H9 (cell line): Measurements from ENCODE around the gene XPNPEP2. TPM values are rescaled to one million over a fixed set of nuclear protein-coding genes. Genes with fewer than 3 reads are reported as not detected.

Source experiments
- DNase-seq: peaks from one replicate; pipeline ENCODE4 v3.0.0-alpha.2; 2017
- H2AFZ ChIP-seq: one replicate; pipeline ENCODE4 v1.6.1; 2013; ENCODE audit warnings: mild to moderate bottlenecking, low read length, control low read depth, moderate library complexity
- H2AK5ac ChIP-seq: 2 replicates; pipeline ENCODE4 v1.6.1; 2013; ENCODE audit warnings: low read length, control low read depth, mixed read lengths; ENCODE audit not compliant: insufficient read length
- H2BK120ac ChIP-seq: one replicate; pipeline ENCODE4 v1.6.1; 2013; ENCODE audit warnings: low read depth, mild to moderate bottlenecking, low read length, control low read depth, inconsistent platforms; ENCODE audit not compliant: poor library complexity, severe bottlenecking
- H2BK12ac ChIP-seq: 2 replicates; pipeline ENCODE4 v1.6.1; 2013; ENCODE audit warnings: low read length, control low read depth, mixed read lengths, low read depth; ENCODE audit not compliant: insufficient read length
- H2BK15ac ChIP-seq: 2 replicates; pipeline ENCODE4 v1.6.1; 2013; ENCODE audit warnings: low read depth, low read length, control low read depth
- H2BK20ac ChIP-seq: one replicate; pipeline ENCODE4 v1.6.1; 2013; ENCODE audit warnings: low read depth, mild to moderate bottlenecking, low read length, control low read depth, inconsistent platforms; ENCODE audit not compliant: poor library complexity, severe bottlenecking
- H2BK5ac ChIP-seq: 2 replicates; pipeline ENCODE4 v1.6.1; 2013; ENCODE audit warnings: low read length, control low read depth, mixed read lengths; ENCODE audit not compliant: insufficient read length
- H3K14ac ChIP-seq: 2 replicates; pipeline ENCODE4 v1.6.1; 2013; ENCODE audit warnings: low read length, control low read depth; ENCODE audit not compliant: insufficient read depth
- H3K18ac ChIP-seq: 2 replicates; pipeline ENCODE4 v1.6.1; 2013; ENCODE audit warnings: low read depth, mild to moderate bottlenecking, mixed read lengths, low read length, control low read depth; ENCODE audit not compliant: insufficient read length
- H3K23ac ChIP-seq: 2 replicates; pipeline ENCODE4 v1.6.1; 2013; ENCODE audit warnings: low read length, control low read depth, mixed read lengths, low read depth; ENCODE audit not compliant: insufficient read length
- H3K23me2 ChIP-seq: 2 replicates; pipeline ENCODE4 v1.6.1; 2013; ENCODE audit warnings: low read depth, mild to moderate bottlenecking, mixed read lengths, low read length, control low read depth; ENCODE audit not compliant: insufficient read length, poor library complexity, severe bottlenecking
- H3K27ac ChIP-seq: 2 replicates; pipeline ENCODE4 v1.5.1; 2013; ENCODE audit warnings: low read length, control low read depth, mixed read lengths, low read depth; ENCODE audit not compliant: insufficient read length
- H3K27me3 ChIP-seq: 2 replicates; pipeline ENCODE4 v1.6.1; 2013; ENCODE audit warnings: low read length, control low read depth, inconsistent platforms; ENCODE audit not compliant: insufficient read depth
- H3K4ac ChIP-seq: 2 replicates; pipeline ENCODE4 v1.6.1; 2013; ENCODE audit warnings: low read depth, mild to moderate bottlenecking, control low read depth, inconsistent platforms, low read length, moderate library complexity
- H3K4me1 ChIP-seq: 2 replicates; pipeline ENCODE4 v1.6.1; 2013; ENCODE audit warnings: low read length, control low read depth, inconsistent platforms; ENCODE audit not compliant: insufficient read depth
- H3K4me2 ChIP-seq: 2 replicates; pipeline ENCODE4 v1.6.1; 2013; ENCODE audit warnings: low read length, control low read depth, mixed read lengths; ENCODE audit not compliant: insufficient read length, insufficient read depth
- H3K56ac ChIP-seq: 2 replicates; pipeline ENCODE4 v1.6.1; 2013; ENCODE audit warnings: low read depth, mild to moderate bottlenecking, mixed read lengths, low read length, control low read depth; ENCODE audit not compliant: insufficient read length
- H3K79me1 ChIP-seq: 2 replicates; pipeline ENCODE4 v1.6.1; 2013; ENCODE audit warnings: low read depth, mild to moderate bottlenecking, moderate library complexity, low read length, control low read depth, inconsistent platforms; ENCODE audit not compliant: insufficient read depth, poor library complexity, severe bottlenecking
- H3K79me2 ChIP-seq: 2 replicates; pipeline ENCODE4 v1.6.1; 2013; ENCODE audit warnings: low read length, control low read depth, inconsistent platforms; ENCODE audit not compliant: insufficient read depth
- H3K9ac ChIP-seq: 2 replicates; pipeline ENCODE4 v1.6.1; 2013; ENCODE audit warnings: low read length, control low read depth, mixed read lengths; ENCODE audit not compliant: insufficient read length; ENCODE audit errors: extremely low read depth
- H3K9me3 ChIP-seq: one replicate; pipeline ENCODE4 v1.6.1; 2013; ENCODE audit warnings: low read depth, low read length, inconsistent platforms; ENCODE audit not compliant: control insufficient read depth
- H3T11ph ChIP-seq: one replicate; pipeline ENCODE4 v1.6.1; 2013; ENCODE audit warnings: mild to moderate bottlenecking, low read length, control low read depth, inconsistent platforms
- H4K20me1 ChIP-seq: one replicate; pipeline ENCODE4 v1.6.1; 2013; ENCODE audit not compliant: control insufficient read depth, insufficient read length, insufficient read depth
- H4K5ac ChIP-seq: 2 replicates; pipeline ENCODE4 v1.6.1; 2013; ENCODE audit warnings: low read depth, mild to moderate bottlenecking, mixed read lengths, low read length, control low read depth; ENCODE audit not compliant: insufficient read length
- H4K8ac ChIP-seq: replicated peaks from 2 replicates; pipeline ENCODE4 v1.6.1; 2013; ENCODE audit warnings: low read length, control low read depth, mixed read lengths, low read depth; ENCODE audit not compliant: insufficient read length
- H4K91ac ChIP-seq: 2 replicates; pipeline ENCODE4 v1.6.1; 2013; ENCODE audit warnings: low read depth, mild to moderate bottlenecking, moderate library complexity, mixed read lengths, low read length, control low read depth; ENCODE audit not compliant: insufficient read length
- H3K27ac Mint-ChIP-seq, 3 experiments: 2 replicates in 2 of 3; 3 replicates in 1 of 3; pipeline ENCODE4 v1.8.0; 2020 to 2021; ENCODE audit warnings: mixed read lengths in 3 of 3, mild to moderate bottlenecking in 1 of 3, moderate library complexity in 1 of 3
- H3K27me3 Mint-ChIP-seq: 2 replicates; pipeline ENCODE4 v1.8.0; 2021; ENCODE audit warnings: low read depth, mild to moderate bottlenecking, moderate library complexity, mixed read lengths
- H3K36me3 Mint-ChIP-seq, 3 experiments: 2 replicates in 2 of 3; 3 replicates in 1 of 3; pipeline ENCODE4 v1.8.0; 2020 to 2021; ENCODE audit warnings: low read depth in 3 of 3, mixed read lengths in 3 of 3; ENCODE audit not compliant: insufficient read depth in 1 of 3
- H3K4me1 Mint-ChIP-seq, 2 experiments: 2 replicates each; pipeline ENCODE4 v1.8.0; 2020; ENCODE audit warnings: mixed read lengths in 2 of 2
- H3K4me3 Mint-ChIP-seq, 2 experiments: 2 replicates in 1 of 2; 3 replicates in 1 of 2; pipeline ENCODE4 v1.8.0; 2020 to 2021; ENCODE audit warnings: mild to moderate bottlenecking in 2 of 2, mixed read lengths in 2 of 2, moderate library complexity in 1 of 2
- H3K9me3 Mint-ChIP-seq, 2 experiments: 2 replicates in 1 of 2; 3 replicates in 1 of 2; pipeline ENCODE4 v1.8.0; 2020; ENCODE audit warnings: mild to moderate bottlenecking in 2 of 2, mixed read lengths in 2 of 2, moderate library complexity in 1 of 2
- CTCF ChIP-seq: fragments of 200-600 bp; sonication (generic); conservative IDR thresholded peaks from 3 replicates; pipeline ENCODE4 v1.8.0; 2021; ENCODE audit warnings: antibody characterized with exemption, mild to moderate bottlenecking
- WGBS: extraction: QIAGEN DNeasy Blood & Tissue Kit; methylation state at CpG from one replicate; pipeline ENCODE4 v1.1.7; 2013; ENCODE audit warnings: missing lambda C conversion rate, low lambda C conversion rate, mixed read lengths; ENCODE audit not compliant: insufficient read length; ENCODE audit errors: extremely low coverage; 5-methylcytosine and 5-hydroxymethylcytosine counted together
- total RNA-seq: library from RNA; stranded (reverse); gene quantifications from 2 replicates; pipeline ENCODE4 v1.2.1, GENCODE V29; 2021

Gene XPNPEP2
- total RNA-seq, 1 experiment from 2014 or later: 0.11 TPM

- H3K4me2 ChIP-seq: no peak overlapping the region
- H3K4me1 Mint-ChIP-seq: 0 out of 4 replicates have a peak, but pooled peaks cover 0 to 5% of the 10 kb centered on the region in 2 experiments
- H3K9me3 ChIP-seq: no peaks in the 10 kb centered on the region
- H2AFZ ChIP-seq: no peak overlapping the region
- no peak overlapping the region for H2BK12ac ChIP-seq
- H4K5ac ChIP-seq: no peak overlapping the region
- no peak overlapping the region for H3K18ac ChIP-seq
- H3K4me3 Mint-ChIP-seq: no peak overlapping the region
- no peaks in the 10 kb centered on the region for H3K79me2 ChIP-seq
- H2BK20ac ChIP-seq: no peak overlapping the region
- H3K56ac ChIP-seq: no peak overlapping the region
- no peaks in the 10 kb centered on the region for H3K79me1 ChIP-seq
- H4K8ac ChIP-seq: no peak overlapping the region
- peaks cover 16% of the 10 kb centered on the region for H3K27me3 Mint-ChIP-seq
- H3T11ph ChIP-seq: no peak overlapping the region
- peaks cover 0 to 9% (median 4%) of the 10 kb centered on the region in 3 experiments; a peak in 3 of 7 replicates for H3K36me3 Mint-ChIP-seq
- no peak overlapping the region for H2BK15ac ChIP-seq
- no peak overlapping the region for H3K27ac ChIP-seq
- no peak overlapping the region for H2BK120ac ChIP-seq
- H3K4ac ChIP-seq: no peak overlapping the region
- no peak overlapping the region for H3K27ac Mint-ChIP-seq
- no peak overlapping the region for H4K91ac ChIP-seq
- H3K14ac ChIP-seq: no peak overlapping the region
- no peak overlapping the region for H3K9ac ChIP-seq
- H3K9me3 Mint-ChIP-seq: peaks cover 12 to 66% of the 10 kb centered on the region in 2 experiments
- no peak for TF ChIP-seq CTCF
- no CpG with 5 or more reads among the region's 4 CpGs for WGBS
- no peak overlapping the region for H3K23ac ChIP-seq
- H4K20me1 ChIP-seq: no peaks in the 10 kb centered on the region
- no peak for DNase-seq
- H2BK5ac ChIP-seq: no peak overlapping the region
- no peak overlapping the region for H2AK5ac ChIP-seq
- H3K27me3 ChIP-seq: no peaks in the 10 kb centered on the region
- H3K4me1 ChIP-seq: no peaks in the 10 kb centered on the region
- H3K23me2 ChIP-seq: no peaks in the 10 kb centered on the region
These were observed 32.8 kb upstream of the XPNPEP2 start for GRCh38 chrX:129705988-129706387.
